WTC11 (cell line): Measurements from ENCODE around the gene PDSS1. TPM values are rescaled to one million over a fixed set of nuclear protein-coding genes. Genes with fewer than 3 reads are reported as not detected.

Experiments used
- ATAC-seq: fragments of 200-7000 bp; cut with Tn5 transposase; 2 replicates; pipeline ENCODE4 v1.10.0; 2021; ENCODE audit warnings: mild to moderate bottlenecking, moderate library complexity
- CTCF ChIA-PET: fragments of 300-600 bp; sonication (Branson Sonifier 250); formaldehyde crosslinking; loops from one replicate; lab custom pipeline; 2021; ENCODE audit warnings: antibody characterized with exemption; lab: Charles Lee
- POLR2A ChIA-PET: fragments of 350-600 bp; sonication (Branson Sonifier 250); formaldehyde crosslinking; loops from one replicate; lab custom pipeline; 2021; ENCODE audit warnings: antibody characterized with exemption; lab: Charles Lee
- DNase-seq: peaks from one replicate; pipeline ENCODE4 v3.0.0; 2021; ENCODE audit warnings: low spot score
- H3K27ac Mint-ChIP-seq: 2 replicates; pipeline ENCODE4 v1.8.0; 2021; ENCODE audit warnings: mixed read lengths
- H3K27me3 Mint-ChIP-seq: 2 replicates; pipeline ENCODE4 v1.8.0; 2021; ENCODE audit warnings: low read depth, mild to moderate bottlenecking, moderate library complexity, mixed read lengths
- H3K36me3 Mint-ChIP-seq: 2 replicates; pipeline ENCODE4 v1.8.0; 2021; ENCODE audit warnings: mixed read lengths
- H3K4me1 Mint-ChIP-seq: 2 replicates; pipeline ENCODE4 v1.8.0; 2022; ENCODE audit warnings: mixed read lengths
- H3K4me3 Mint-ChIP-seq: 2 replicates; pipeline ENCODE4 v1.8.0; 2021; ENCODE audit warnings: mild to moderate bottlenecking, moderate library complexity, mixed read lengths
- H3K9me3 Mint-ChIP-seq: 2 replicates; pipeline ENCODE4 v1.8.0; 2021; ENCODE audit warnings: mixed read lengths
- CBFB ChIP-seq: sonication (generic); formaldehyde crosslinking; IDR thresholded peaks from 2 replicates; pipeline ENCODE4 v1.8.1; 2022; ENCODE audit warnings: mild to moderate bottlenecking, low read depth, missing genetic modification reagents
- CREM ChIP-seq: sonication (generic); formaldehyde crosslinking; IDR thresholded peaks from 2 replicates; pipeline ENCODE4 v1.8.1; 2022; ENCODE audit warnings: mild to moderate bottlenecking, missing genetic modification reagents, moderate library complexity
- E2F1 ChIP-seq: sonication (generic); formaldehyde crosslinking; IDR thresholded peaks from 2 replicates; pipeline ENCODE4 v1.8.0; 2022; ENCODE audit warnings: mild to moderate bottlenecking, missing genetic modification reagents
- EMX1 ChIP-seq: fragments of 250-450 bp; sonication (Bioruptor Pico); IDR thresholded peaks from 2 replicates; pipeline ENCODE4 v1.8.0; 2021; ENCODE audit warnings: mild to moderate bottlenecking
- FOXJ3 ChIP-seq: sonication (generic); formaldehyde crosslinking; IDR thresholded peaks from 2 replicates; pipeline ENCODE4 v1.9.0; 2021; ENCODE audit warnings: missing genetic modification reagents, mild to moderate bottlenecking, borderline replicate concordance
- FOXK1 ChIP-seq: sonication (generic); formaldehyde crosslinking; IDR thresholded peaks from 2 replicates; pipeline ENCODE4 v1.8.0; 2022; ENCODE audit warnings: mild to moderate bottlenecking, moderate library complexity, missing genetic modification reagents
- GABPB1 ChIP-seq: sonication (generic); formaldehyde crosslinking; IDR thresholded peaks from 2 replicates; pipeline ENCODE4 v1.8.1; 2023; ENCODE audit warnings: mild to moderate bottlenecking, missing genetic modification reagents
- GTF2I ChIP-seq: fragments of 250-450 bp; sonication (Bioruptor Pico); conservative IDR thresholded peaks from 2 replicates; pipeline ENCODE4 v1.4.0; 2021; ENCODE audit warnings: mild to moderate bottlenecking
- HMGA2 ChIP-seq: fragments of 250-450 bp; sonication (Bioruptor Pico); IDR thresholded peaks from 2 replicates; pipeline ENCODE4 v1.4.0; 2021; ENCODE audit warnings: mild to moderate bottlenecking, moderate library complexity
- KAT7 ChIP-seq: sonication (generic); formaldehyde crosslinking; IDR thresholded peaks from 2 replicates; pipeline ENCODE4 v1.8.1; 2023; ENCODE audit warnings: missing genetic modification reagents, mild to moderate bottlenecking, borderline replicate concordance
- NFYB ChIP-seq: sonication (generic); formaldehyde crosslinking; conservative IDR thresholded peaks from 2 replicates; pipeline ENCODE4 v1.8.0; 2022; ENCODE audit warnings: low read depth, missing genetic modification reagents
- NR2C2 ChIP-seq: sonication (generic); formaldehyde crosslinking; IDR thresholded peaks from 2 replicates; pipeline ENCODE4 v1.8.0; 2022; ENCODE audit warnings: mild to moderate bottlenecking, missing genetic modification reagents
- NR3C1 ChIP-seq: sonication (generic); formaldehyde crosslinking; conservative IDR thresholded peaks from 2 replicates; pipeline ENCODE4 v1.8.1; 2023; ENCODE audit warnings: low read depth, mild to moderate bottlenecking, missing genetic modification reagents
- PRRX2 ChIP-seq: fragments of 250-450 bp; sonication (Bioruptor Pico); IDR thresholded peaks from 2 replicates; pipeline ENCODE4 v1.8.0; 2021; ENCODE audit warnings: mild to moderate bottlenecking
- SMAD3 ChIP-seq: sonication (generic); formaldehyde crosslinking; IDR thresholded peaks from 2 replicates; pipeline ENCODE4 v1.8.0; 2022; ENCODE audit warnings: missing genetic modification reagents, mild to moderate bottlenecking, borderline replicate concordance
- TEAD4 ChIP-seq: sonication (generic); formaldehyde crosslinking; IDR thresholded peaks from 2 replicates; pipeline ENCODE4 v1.8.0; 2022; ENCODE audit warnings: mild to moderate bottlenecking, missing genetic modification reagents
- TP53 ChIP-seq: sonication (generic); formaldehyde crosslinking; IDR thresholded peaks from 2 replicates; pipeline ENCODE4 v1.8.1; 2023; ENCODE audit warnings: mild to moderate bottlenecking, missing genetic modification reagents
- ZNF121 ChIP-seq: sonication (generic); formaldehyde crosslinking; IDR thresholded peaks from 2 replicates; pipeline ENCODE4 v1.8.0; 2023; ENCODE audit warnings: missing genetic modification reagents
- ZNF138 ChIP-seq: sonication (generic); formaldehyde crosslinking; conservative IDR thresholded peaks from 2 replicates; pipeline ENCODE4 v1.8.1; 2022; ENCODE audit warnings: mild to moderate bottlenecking, moderate library complexity, missing genetic modification reagents
- ZNF219 ChIP-seq: sonication (generic); formaldehyde crosslinking; IDR thresholded peaks from 2 replicates; pipeline ENCODE4 v1.8.0; 2023; ENCODE audit warnings: missing genetic modification reagents, mild to moderate bottlenecking, borderline replicate concordance
- ZNF232 ChIP-seq: sonication (generic); formaldehyde crosslinking; IDR thresholded peaks from 2 replicates; pipeline ENCODE4 v1.8.0; 2022; ENCODE audit warnings: mild to moderate bottlenecking, missing genetic modification reagents
- ZNF671 ChIP-seq: fragments of 250-450 bp; sonication (Bioruptor Pico); IDR thresholded peaks from 2 replicates; pipeline ENCODE4 v1.8.0; 2021; ENCODE audit warnings: mild to moderate bottlenecking
- total RNA-seq: library from RNA; stranded (reverse); gene quantifications from 3 replicates; pipeline ENCODE4 v1.2.3, GENCODE V29; 2021
- TF ChIP-seq, protein P1 (sequence below): sonication (generic); formaldehyde crosslinking; IDR thresholded peaks from 2 replicates; pipeline ENCODE4 v1.8.1; 2023; ENCODE audit warnings: mild to moderate bottlenecking, missing genetic modification reagents
- TF ChIP-seq, protein P2 (sequence below): sonication (generic); formaldehyde crosslinking; IDR thresholded peaks from 2 replicates; pipeline ENCODE4 v1.8.0; 2022; ENCODE audit warnings: mild to moderate bottlenecking, missing genetic modification reagents
- TF ChIP-seq, protein P3 (sequence below): sonication (generic); formaldehyde crosslinking; conservative IDR thresholded peaks from 2 replicates; pipeline ENCODE4 v1.8.1; 2023; ENCODE audit warnings: mild to moderate bottlenecking, low read depth, missing genetic modification reagents, moderate library complexity
- TF ChIP-seq, protein P4 (sequence below): sonication (generic); formaldehyde crosslinking; IDR thresholded peaks from 2 replicates; pipeline ENCODE4 v1.8.1; 2023; ENCODE audit warnings: mild to moderate bottlenecking, moderate library complexity, missing genetic modification reagents
- TF ChIP-seq, protein P5 (sequence below): fragments of 250-450 bp; sonication (Bioruptor Pico); IDR thresholded peaks from 2 replicates; pipeline ENCODE4 v1.9.0; 2021; ENCODE audit warnings: moderate library complexity, mild to moderate bottlenecking, inconsistent platforms, borderline replicate concordance

Gene PDSS1
- total RNA-seq, 1 experiment from 2014 or later = 13.6 TPM

DNA sequence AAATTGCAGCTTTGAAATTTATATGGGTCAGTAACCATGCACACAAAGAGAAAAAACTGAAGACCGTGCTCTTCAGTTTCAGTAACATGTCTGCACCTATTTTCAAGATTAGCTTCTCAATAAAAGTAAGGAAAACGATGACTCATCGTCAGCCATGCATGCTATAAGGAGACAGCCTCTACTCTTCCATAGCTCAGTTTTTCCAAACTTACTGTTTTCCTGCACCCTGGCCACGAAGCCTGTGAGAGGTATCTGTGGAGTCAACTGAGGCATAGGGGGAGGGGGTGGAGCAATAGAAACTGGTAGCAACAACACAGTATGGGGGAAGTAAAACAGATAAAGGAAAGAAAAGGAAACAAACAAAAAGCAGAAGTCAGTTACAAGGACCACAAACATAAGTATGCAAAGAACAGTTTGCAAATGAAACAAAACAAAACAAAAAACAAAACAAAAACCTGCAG is 58.0 kb downstream of the PDSS1 start:
- CTCF ChIA-PET = interaction anchor here (0.6 to 1.5 kb wide), 2 partner anchors 29 to 127 kb away, joined by 3 to 7 read pairs; no protein-coding TSS in a partner anchor
- H3K27ac Mint-ChIP-seq = peak overlapping the region; percentile 42
- no peaks in the 10 kb centered on the region for H3K9me3 Mint-ChIP-seq
- no peaks in the 10 kb centered on the region for H3K27me3 Mint-ChIP-seq
- 0 out of 2 replicates have a peak overlapping the region, but pooled peaks have one; percentile 0 for H3K4me3 Mint-ChIP-seq
- POLR2A ChIA-PET = no interaction called here
- peaks cover 21% of the 10 kb centered on the region for H3K4me1 Mint-ChIP-seq
- no peak for DNase-seq
- peak; percentile 87 for ATAC-seq
- TF ChIP-seq KAT7 (no peak), NR3C1 (CRISPR knock-in tag) (no peak), PRRX2 (CRISPR knock-in tag) (no peak), ZNF232 (CRISPR knock-in tag) (no peak), NFYB (no peak), HMGA2 (CRISPR knock-in tag) (no peak), ZNF138 (CRISPR knock-in tag) (no peak), CREM (CRISPR knock-in tag) (no peak), TP53 (CRISPR knock-in tag) (no peak), CBFB (CRISPR knock-in tag) (no peak), GTF2I (CRISPR knock-in tag) (no peak), FOXK1 (CRISPR knock-in tag) (no peak), NR2C2 (CRISPR knock-in tag) (no peak), TEAD4 (CRISPR knock-in tag) (no peak), ZNF121 (CRISPR knock-in tag) (no peak), GABPB1 (CRISPR knock-in tag) (no peak)
- TF ChIP-seq, protein P1, sequence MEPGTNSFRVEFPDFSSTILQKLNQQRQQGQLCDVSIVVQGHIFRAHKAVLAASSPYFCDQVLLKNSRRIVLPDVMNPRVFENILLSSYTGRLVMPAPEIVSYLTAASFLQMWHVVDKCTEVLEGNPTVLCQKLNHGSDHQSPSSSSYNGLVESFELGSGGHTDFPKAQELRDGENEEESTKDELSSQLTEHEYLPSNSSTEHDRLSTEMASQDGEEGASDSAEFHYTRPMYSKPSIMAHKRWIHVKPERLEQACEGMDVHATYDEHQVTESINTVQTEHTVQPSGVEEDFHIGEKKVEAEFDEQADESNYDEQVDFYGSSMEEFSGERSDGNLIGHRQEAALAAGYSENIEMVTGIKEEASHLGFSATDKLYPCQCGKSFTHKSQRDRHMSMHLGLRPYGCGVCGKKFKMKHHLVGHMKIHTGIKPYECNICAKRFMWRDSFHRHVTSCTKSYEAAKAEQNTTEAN (CRISPR knock-in tag) = no peak
- TF ChIP-seq, protein P2, sequence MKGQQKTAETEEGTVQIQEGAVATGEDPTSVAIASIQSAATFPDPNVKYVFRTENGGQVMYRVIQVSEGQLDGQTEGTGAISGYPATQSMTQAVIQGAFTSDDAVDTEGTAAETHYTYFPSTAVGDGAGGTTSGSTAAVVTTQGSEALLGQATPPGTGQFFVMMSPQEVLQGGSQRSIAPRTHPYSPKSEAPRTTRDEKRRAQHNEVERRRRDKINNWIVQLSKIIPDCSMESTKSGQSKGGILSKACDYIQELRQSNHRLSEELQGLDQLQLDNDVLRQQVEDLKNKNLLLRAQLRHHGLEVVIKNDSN (CRISPR knock-in tag) = no peak
- TF ChIP-seq, protein P3, sequence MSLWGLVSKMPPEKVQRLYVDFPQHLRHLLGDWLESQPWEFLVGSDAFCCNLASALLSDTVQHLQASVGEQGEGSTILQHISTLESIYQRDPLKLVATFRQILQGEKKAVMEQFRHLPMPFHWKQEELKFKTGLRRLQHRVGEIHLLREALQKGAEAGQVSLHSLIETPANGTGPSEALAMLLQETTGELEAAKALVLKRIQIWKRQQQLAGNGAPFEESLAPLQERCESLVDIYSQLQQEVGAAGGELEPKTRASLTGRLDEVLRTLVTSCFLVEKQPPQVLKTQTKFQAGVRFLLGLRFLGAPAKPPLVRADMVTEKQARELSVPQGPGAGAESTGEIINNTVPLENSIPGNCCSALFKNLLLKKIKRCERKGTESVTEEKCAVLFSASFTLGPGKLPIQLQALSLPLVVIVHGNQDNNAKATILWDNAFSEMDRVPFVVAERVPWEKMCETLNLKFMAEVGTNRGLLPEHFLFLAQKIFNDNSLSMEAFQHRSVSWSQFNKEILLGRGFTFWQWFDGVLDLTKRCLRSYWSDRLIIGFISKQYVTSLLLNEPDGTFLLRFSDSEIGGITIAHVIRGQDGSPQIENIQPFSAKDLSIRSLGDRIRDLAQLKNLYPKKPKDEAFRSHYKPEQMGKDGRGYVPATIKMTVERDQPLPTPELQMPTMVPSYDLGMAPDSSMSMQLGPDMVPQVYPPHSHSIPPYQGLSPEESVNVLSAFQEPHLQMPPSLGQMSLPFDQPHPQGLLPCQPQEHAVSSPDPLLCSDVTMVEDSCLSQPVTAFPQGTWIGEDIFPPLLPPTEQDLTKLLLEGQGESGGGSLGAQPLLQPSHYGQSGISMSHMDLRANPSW (CRISPR knock-in tag) = no peak
- TF ChIP-seq, protein P4, sequence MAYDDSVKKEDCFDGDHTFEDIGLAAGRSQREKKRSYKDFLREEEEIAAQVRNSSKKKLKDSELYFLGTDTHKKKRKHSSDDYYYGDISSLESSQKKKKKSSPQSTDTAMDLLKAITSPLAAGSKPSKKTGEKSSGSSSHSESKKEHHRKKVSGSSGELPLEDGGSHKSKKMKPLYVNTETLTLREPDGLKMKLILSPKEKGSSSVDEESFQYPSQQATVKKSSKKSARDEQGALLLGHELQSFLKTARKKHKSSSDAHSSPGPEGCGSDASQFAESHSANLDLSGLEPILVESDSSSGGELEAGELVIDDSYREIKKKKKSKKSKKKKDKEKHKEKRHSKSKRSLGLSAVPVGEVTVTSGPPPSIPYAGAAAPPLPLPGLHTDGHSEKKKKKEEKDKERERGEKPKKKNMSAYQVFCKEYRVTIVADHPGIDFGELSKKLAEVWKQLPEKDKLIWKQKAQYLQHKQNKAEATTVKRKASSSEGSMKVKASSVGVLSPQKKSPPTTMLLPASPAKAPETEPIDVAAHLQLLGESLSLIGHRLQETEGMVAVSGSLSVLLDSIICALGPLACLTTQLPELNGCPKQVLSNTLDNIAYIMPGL (CRISPR knock-in tag) = no peak
- H3K36me3 Mint-ChIP-seq = no peaks in the 10 kb centered on the region; the same call in 1 of the 2 replicates

GRCh38 chr10:26759008-26759407 is 61.5 kb downstream of the PDSS1 start:
- CTCF ChIA-PET = no interaction called here
- no peaks in the 10 kb centered on the region for H3K36me3 Mint-ChIP-seq
- DNase-seq (no peak), ATAC-seq (peak; percentile 69)
- no peak overlapping the region for H3K4me3 Mint-ChIP-seq
- peaks cover 21% of the 10 kb centered on the region for H3K4me1 Mint-ChIP-seq
- no peaks in the 10 kb centered on the region for H3K27me3 Mint-ChIP-seq
- no peak overlapping the region for H3K27ac Mint-ChIP-seq
- POLR2A ChIA-PET = no interaction called here
- H3K9me3 Mint-ChIP-seq = no peaks in the 10 kb centered on the region
- TF ChIP-seq NR3C1 (CRISPR knock-in tag) (no peak), FOXK1 (CRISPR knock-in tag) (no peak), E2F1 (no peak), ZNF671 (CRISPR knock-in tag) (no peak), ZNF121 (CRISPR knock-in tag) (no peak), KAT7 (no peak), EMX1 (CRISPR knock-in tag) (no peak), CREM (CRISPR knock-in tag) (no peak), SMAD3 (CRISPR knock-in tag) (no peak), ZNF219 (CRISPR knock-in tag) (no peak), FOXJ3 (no peak)
- TF ChIP-seq, protein P5, sequence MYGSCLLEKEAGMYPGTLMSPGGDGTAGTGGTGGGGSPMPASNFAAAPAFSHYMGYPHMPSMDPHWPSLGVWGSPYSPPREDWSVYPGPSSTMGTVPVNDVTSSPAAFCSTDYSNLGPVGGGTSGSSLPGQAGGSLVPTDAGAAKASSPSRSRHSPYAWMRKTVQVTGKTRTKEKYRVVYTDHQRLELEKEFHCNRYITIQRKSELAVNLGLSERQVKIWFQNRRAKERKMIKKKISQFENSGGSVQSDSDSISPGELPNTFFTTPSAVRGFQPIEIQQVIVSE (CRISPR knock-in tag) = no peak
- TF ChIP-seq, protein P4 (CRISPR knock-in tag) = no peak
